Measurements from ENCODE around the gene SSTR4. TPM values are rescaled to one million over a fixed set of nuclear protein-coding genes. Genes with fewer than 3 reads are reported as not detected.
"Not testable (repeated sequence)": the region's sequence is repeated elsewhere in the genome, so short reads cannot be mapped to it uniquely, and the experiment has no call there.

The SSTR4 gene
- polyA plus RNA-seq, 2 donors: not detected

GRCh38 chr20:23024701-23025100 lies 10.4 kb upstream of the SSTR4 start:
- Histone ChIP-seq H3K27me3 (ENCODE audit: control insufficient read depth in 1 of 2, insufficient read depth in 2 of 2, low read length in 2 of 2) (no peaks in the 10 kb centered on the region), H3K27ac (ENCODE audit: low read depth in 2 of 2, low read length in 1 of 2) (no peak overlapping the region), H3K4me1 (ENCODE audit: control insufficient read depth in 2 of 2, insufficient read depth in 2 of 2, low read length in 1 of 2) (no peaks in the 10 kb centered on the region), H3K4me3 (ENCODE audit: low read depth in 1 of 2, low read length in 2 of 2) (no peak overlapping the region), H3K36me3 (ENCODE audit: control insufficient read depth in 2 of 2, insufficient read depth in 2 of 2, low read length in 1 of 2) (no peaks in the 10 kb centered on the region), H3K9me3 (ENCODE audit: control insufficient read depth in 2 of 2, insufficient read depth in 1 of 2, low read depth in 1 of 2, low read length in 1 of 2) (no peaks in the 10 kb centered on the region)
- 84 to 85% methylated on average over 3 of the region's 3 CpGs for whole genome bisulfite sequencing, 2 donors

GRCh38 chr20:23025503-23025902 lies 9.6 kb upstream of the SSTR4 start:
- H3K27ac ChIP-seq (ENCODE audit: low read depth in 2 of 2, low read length in 1 of 2); H3K27me3 ChIP-seq (ENCODE audit: control insufficient read depth in 1 of 2, insufficient read depth in 2 of 2, low read length in 2 of 2): not testable (repeated sequence)

GRCh38 chr20:23027721-23028120 lies 7.4 kb upstream of the SSTR4 start:
- Histone ChIP-seq H3K27me3 (ENCODE audit: control insufficient read depth in 1 of 2, insufficient read depth in 2 of 2, low read length in 2 of 2) (peaks cover 0 to 2% of the 10 kb centered on the region in 2 donors), H3K4me3 (ENCODE audit: low read depth in 1 of 2, low read length in 2 of 2) (no peak overlapping the region), H3K36me3 (ENCODE audit: control insufficient read depth in 2 of 2, insufficient read depth in 2 of 2, low read length in 1 of 2) (no peaks in the 10 kb centered on the region), H3K9me3 (ENCODE audit: control insufficient read depth in 2 of 2, insufficient read depth in 1 of 2, low read depth in 1 of 2, low read length in 1 of 2) (no peaks in the 10 kb centered on the region), H3K27ac (ENCODE audit: low read depth in 2 of 2, low read length in 1 of 2) (no peak overlapping the region), H3K4me1 (ENCODE audit: control insufficient read depth in 2 of 2, insufficient read depth in 2 of 2, low read length in 1 of 2) (no peaks in the 10 kb centered on the region)
- 71 to 83% methylated on average over 1 of the region's 1 CpG for WGBS, 2 donors

More at GRCh38 chr20:23025503-23025902, 9.6 kb upstream of the SSTR4 start:
- not testable (repeated sequence) for H3K36me3 ChIP-seq (ENCODE audit: control insufficient read depth in 2 of 2, insufficient read depth in 2 of 2, low read length in 1 of 2); H3K4me1 ChIP-seq (ENCODE audit: control insufficient read depth in 2 of 2, insufficient read depth in 2 of 2, low read length in 1 of 2); H3K4me3 ChIP-seq (ENCODE audit: low read depth in 1 of 2, low read length in 2 of 2); H3K9me3 ChIP-seq (ENCODE audit: control insufficient read depth in 2 of 2, insufficient read depth in 1 of 2, low read depth in 1 of 2, low read length in 1 of 2)
- WGBS, 2 donors: 85 to 90% methylated on average over 14 of the region's 14 CpGs

GRCh38 chr20:23028392-23028791 lies 6.7 kb upstream of the SSTR4 start:
- Histone ChIP-seq H3K4me3 (ENCODE audit: low read depth in 1 of 2, low read length in 2 of 2) (no peak overlapping the region), H3K27me3 (ENCODE audit: control insufficient read depth in 1 of 2, insufficient read depth in 2 of 2, low read length in 2 of 2) (peaks cover 0 to 2% of the 10 kb centered on the region in 2 donors), H3K36me3 (ENCODE audit: control insufficient read depth in 2 of 2, insufficient read depth in 2 of 2, low read length in 1 of 2) (no peaks in the 10 kb centered on the region), H3K4me1 (ENCODE audit: control insufficient read depth in 2 of 2, insufficient read depth in 2 of 2, low read length in 1 of 2) (no peaks in the 10 kb centered on the region), H3K9me3 (ENCODE audit: control insufficient read depth in 2 of 2, insufficient read depth in 1 of 2, low read depth in 1 of 2, low read length in 1 of 2) (no peaks in the 10 kb centered on the region), H3K27ac (ENCODE audit: low read depth in 2 of 2, low read length in 1 of 2) (no peak overlapping the region)
- WGBS, 2 donors: 55 to 61% methylated on average over 3 of the region's 3 CpGs

GRCh38 chr20:23029324-23029723 lies 5.8 kb upstream of the SSTR4 start:
- H3K9me3 ChIP-seq (ENCODE audit: control insufficient read depth in 2 of 2, insufficient read depth in 1 of 2, low read depth in 1 of 2, low read length in 1 of 2): no peaks in the 10 kb centered on the region
- no peak overlapping the region for H3K27ac ChIP-seq (ENCODE audit: low read depth in 2 of 2, low read length in 1 of 2)
- H3K4me3 ChIP-seq (ENCODE audit: low read depth in 1 of 2, low read length in 2 of 2): no peak overlapping the region
- H3K4me1 ChIP-seq (ENCODE audit: control insufficient read depth in 2 of 2, insufficient read depth in 2 of 2, low read length in 1 of 2): no peaks in the 10 kb centered on the region
- 57 to 60% methylated on average over 4 of the region's 4 CpGs for WGBS, 2 donors
- H3K36me3 ChIP-seq (ENCODE audit: control insufficient read depth in 2 of 2, insufficient read depth in 2 of 2, low read length in 1 of 2): no peaks in the 10 kb centered on the region
- peaks cover 2 to 3% of the 10 kb centered on the region in 2 donors for H3K27me3 ChIP-seq (ENCODE audit: control insufficient read depth in 1 of 2, insufficient read depth in 2 of 2, low read length in 2 of 2)

GRCh38 chr20:23031346-23031745 lies 3.8 kb upstream of the SSTR4 start:
- peaks cover 0 to 4% of the 10 kb centered on the region in 2 donors for H3K9me3 ChIP-seq (ENCODE audit: control insufficient read depth in 2 of 2, insufficient read depth in 1 of 2, low read depth in 1 of 2, low read length in 1 of 2)
- 88 to 94% methylated on average over 6 of the region's 6 CpGs for WGBS, 2 donors
- no peak overlapping the region for H3K27ac ChIP-seq (ENCODE audit: low read depth in 2 of 2, low read length in 1 of 2)
- H3K27me3 ChIP-seq (ENCODE audit: control insufficient read depth in 1 of 2, insufficient read depth in 2 of 2, low read length in 2 of 2): peaks cover 3 to 6% of the 10 kb centered on the region in 2 donors
- H3K4me3 ChIP-seq (ENCODE audit: low read depth in 1 of 2, low read length in 2 of 2): no peak overlapping the region
- H3K36me3 ChIP-seq (ENCODE audit: control insufficient read depth in 2 of 2, insufficient read depth in 2 of 2, low read length in 1 of 2): no peaks in the 10 kb centered on the region
- peaks cover 0 to 2% of the 10 kb centered on the region in 2 donors for H3K4me1 ChIP-seq (ENCODE audit: control insufficient read depth in 2 of 2, insufficient read depth in 2 of 2, low read length in 1 of 2)

- Histone ChIP-seq H3K9me3 (ENCODE audit: control insufficient read depth in 2 of 2, insufficient read depth in 1 of 2, low read depth in 1 of 2, low read length in 1 of 2) (peaks cover 0 to 4% of the 10 kb centered on the region in 2 donors), H3K27me3 (ENCODE audit: control insufficient read depth in 1 of 2, insufficient read depth in 2 of 2, low read length in 2 of 2) (peaks cover 3 to 6% of the 10 kb centered on the region in 2 donors), H3K4me3 (ENCODE audit: low read depth in 1 of 2, low read length in 2 of 2) (no peak overlapping the region)
Observed at GRCh38 chr20:23032056-23032749, 2.9 kb upstream of the SSTR4 start.

GRCh38 chr20:23032750-23033078 lies 2.4 kb upstream of the SSTR4 start:
- peaks cover 0 to 4% of the 10 kb centered on the region in 2 donors for H3K9me3 ChIP-seq (ENCODE audit: control insufficient read depth in 2 of 2, insufficient read depth in 1 of 2, low read depth in 1 of 2, low read length in 1 of 2)
- peaks cover 3 to 6% of the 10 kb centered on the region in 2 donors for H3K27me3 ChIP-seq (ENCODE audit: control insufficient read depth in 1 of 2, insufficient read depth in 2 of 2, low read length in 2 of 2)
- no peak overlapping the region for H3K4me3 ChIP-seq (ENCODE audit: low read depth in 1 of 2, low read length in 2 of 2)
- H3K36me3 ChIP-seq (ENCODE audit: control insufficient read depth in 2 of 2, insufficient read depth in 2 of 2, low read length in 1 of 2): no peaks in the 10 kb centered on the region
- peaks cover 0 to 2% of the 10 kb centered on the region in 2 donors for H3K4me1 ChIP-seq (ENCODE audit: control insufficient read depth in 2 of 2, insufficient read depth in 2 of 2, low read length in 1 of 2)
- WGBS, 2 donors: 71 to 78% methylated on average over 5 of the region's 5 CpGs
- H3K27ac ChIP-seq (ENCODE audit: low read depth in 2 of 2, low read length in 1 of 2): no peak overlapping the region

More at GRCh38 chr20:23032056-23032749, 2.9 kb upstream of the SSTR4 start:
- no peak overlapping the region for H3K27ac ChIP-seq (ENCODE audit: low read depth in 2 of 2, low read length in 1 of 2)
- 78 to 88% methylated on average over 6 of the region's 6 CpGs for WGBS, 2 donors
- H3K4me1 ChIP-seq (ENCODE audit: control insufficient read depth in 2 of 2, insufficient read depth in 2 of 2, low read length in 1 of 2): peaks cover 0 to 2% of the 10 kb centered on the region in 2 donors
- H3K36me3 ChIP-seq (ENCODE audit: control insufficient read depth in 2 of 2, insufficient read depth in 2 of 2, low read length in 1 of 2): no peaks in the 10 kb centered on the region

- no peak overlapping the region for H3K27ac ChIP-seq (ENCODE audit: low read depth in 2 of 2, low read length in 1 of 2)
- H3K4me1 ChIP-seq (ENCODE audit: control insufficient read depth in 2 of 2, insufficient read depth in 2 of 2, low read length in 1 of 2): peaks cover 0 to 2% of the 10 kb centered on the region in 2 donors
- peaks cover 3 to 6% of the 10 kb centered on the region in 2 donors for H3K27me3 ChIP-seq (ENCODE audit: control insufficient read depth in 1 of 2, insufficient read depth in 2 of 2, low read length in 2 of 2)
- no peaks in the 10 kb centered on the region for H3K36me3 ChIP-seq (ENCODE audit: control insufficient read depth in 2 of 2, insufficient read depth in 2 of 2, low read length in 1 of 2)
- 67 to 90% methylated on average over 4 of the region's 4 CpGs for WGBS, 2 donors
- no peak overlapping the region for H3K4me3 ChIP-seq (ENCODE audit: low read depth in 1 of 2, low read length in 2 of 2)
- H3K9me3 ChIP-seq (ENCODE audit: control insufficient read depth in 2 of 2, insufficient read depth in 1 of 2, low read depth in 1 of 2, low read length in 1 of 2): peaks cover 0 to 4% of the 10 kb centered on the region in 2 donors
Observed at GRCh38 chr20:23033918-23034317, 1.2 kb upstream of the SSTR4 start.

- Histone ChIP-seq H3K27ac (ENCODE audit: low read depth in 2 of 2, low read length in 1 of 2) (no peak overlapping the region), H3K9me3 (ENCODE audit: control insufficient read depth in 2 of 2, insufficient read depth in 1 of 2, low read depth in 1 of 2, low read length in 1 of 2) (peaks cover 0 to 4% of the 10 kb centered on the region in 2 donors), H3K4me1 (ENCODE audit: control insufficient read depth in 2 of 2, insufficient read depth in 2 of 2, low read length in 1 of 2) (peaks cover 0 to 8% of the 10 kb centered on the region in 2 donors), H3K36me3 (ENCODE audit: control insufficient read depth in 2 of 2, insufficient read depth in 2 of 2, low read length in 1 of 2) (no peaks in the 10 kb centered on the region), H3K4me3 (ENCODE audit: low read depth in 1 of 2, low read length in 2 of 2) (no peak overlapping the region), H3K27me3 (ENCODE audit: control insufficient read depth in 1 of 2, insufficient read depth in 2 of 2, low read length in 2 of 2) (peaks cover 3 to 6% of the 10 kb centered on the region in 2 donors)
- WGBS, 2 donors: 93 to 94% methylated on average over 41 of the region's 41 CpGs
Observed at GRCh38 chr20:23035731-23036130, 619 bp downstream of the SSTR4 start.
